Measurements from ENCODE around the gene NAA10.

The NAA10 gene

GRCh38 chrX:153951683-153952372 lies 17.0 kb upstream of the NAA10 start:
- WGBS (ENCODE audit: insufficient coverage) = 97% methylated on average over 27 of the region's 28 CpGs
- H3K36me3 ChIP-seq (ENCODE audit: control insufficient read depth in 4 of 4, insufficient read depth in 4 of 4, low read length in 3 of 4) = peaks cover 3 to 89% (median 44%) of the 10 kb centered on the region in 4 experiments

GRCh38 chrX:153950127-153950526 lies 15.3 kb upstream of the NAA10 start:
- Histone ChIP-seq H3K27ac (ENCODE audit: insufficient read depth in 1 of 2, low read depth in 1 of 2, low read length in 2 of 2, poor library complexity in 1 of 2, severe bottlenecking in 2 of 2) (no peak overlapping the region), H3K36me3 (ENCODE audit: control insufficient read depth in 4 of 4, insufficient read depth in 4 of 4, low read length in 3 of 4) (peaks cover 0 to 72% (median 32%) of the 10 kb centered on the region in 4 experiments), H3K4me3 (ENCODE audit: control insufficient read depth in 1 of 7, extremely low read depth in 1 of 7, insufficient read depth in 4 of 7, low read depth in 2 of 7, low read length in 6 of 7) (no peak overlapping the region), H3K4me1 (ENCODE audit: control extremely low read depth in 1 of 4, control insufficient read depth in 4 of 4, insufficient read depth in 4 of 4, low read length in 3 of 4) (peaks cover 0 to 41% (median 37%) of the 10 kb centered on the region in 4 experiments), H3K9me3 (ENCODE audit: control extremely low read depth in 1 of 5, control insufficient read depth in 4 of 5, insufficient read depth in 2 of 5, low read depth in 1 of 5, low read length in 4 of 5) (no peaks in the 10 kb centered on the region), H3K27me3 (replicated peaks in 2 of 5; ENCODE audit: control insufficient read depth in 4 of 5, insufficient read depth in 5 of 5, low read length in 4 of 5) (peaks cover 0 to 11% (median 0%) of the 10 kb centered on the region in 5 experiments)
- ChIA-PET CTCF (interaction anchor here (1.0 to 18.9 kb wide), 10 partner anchors 12 to 194 kb away, joined by 3 to 482 read pairs (median 6); partner anchors contain the start of genes ARHGAP4, AVPR2, NAA10 and PLXNB3), POLR2A (no interaction called here)
- WGBS (ENCODE audit: insufficient coverage) = 92% methylated on average over 19 of the region's 19 CpGs
- no peak for DNase-seq

More at GRCh38 chrX:153951683-153952372, 17.0 kb upstream of the NAA10 start:
- Histone ChIP-seq H3K9me3 (ENCODE audit: control extremely low read depth in 1 of 5, control insufficient read depth in 4 of 5, insufficient read depth in 2 of 5, low read depth in 1 of 5, low read length in 4 of 5) (no peaks in the 10 kb centered on the region), H3K27me3 (replicated peaks in 2 of 5; ENCODE audit: control insufficient read depth in 4 of 5, insufficient read depth in 5 of 5, low read length in 4 of 5) (peaks cover 0 to 7% (median 0%) of the 10 kb centered on the region in 5 experiments), H3K27ac (ENCODE audit: insufficient read depth in 1 of 2, low read depth in 1 of 2, low read length in 2 of 2, poor library complexity in 1 of 2, severe bottlenecking in 2 of 2) (no peak overlapping the region), H3K4me1 (ENCODE audit: control extremely low read depth in 1 of 4, control insufficient read depth in 4 of 4, insufficient read depth in 4 of 4, low read length in 3 of 4) (peaks cover 0 to 32% (median 32%) of the 10 kb centered on the region in 4 experiments), H3K4me3 (ENCODE audit: control insufficient read depth in 1 of 7, extremely low read depth in 1 of 7, insufficient read depth in 4 of 7, low read depth in 2 of 7, low read length in 6 of 7) (no peak overlapping the region)
- no peak for DNase-seq
- ChIA-PET POLR2A (no interaction called here), CTCF (interaction anchor here (0.5 to 18.9 kb wide), 7 partner anchors 10 to 188 kb away, joined by 3 to 482 read pairs (median 6); partner anchors contain the start of genes ARHGAP4 and NAA10)

- DNase-seq = peak in 1 of 3 donors; percentile 45
- ChIA-PET POLR2A (interaction anchor here (1.0 to 1.1 kb wide), 2 partner anchors 22 to 24 kb away, joined by 3 to 4 read pairs; no protein-coding TSS in a partner anchor), CTCF (interaction anchor here (1.0 to 18.9 kb wide), 11 partner anchors 9 to 193 kb away, joined by 3 to 482 read pairs (median 6); partner anchors contain the start of genes ARHGAP4, AVPR2, NAA10 and PLXNB3)
- Histone ChIP-seq H3K9me3 (ENCODE audit: control extremely low read depth in 1 of 5, control insufficient read depth in 4 of 5, insufficient read depth in 2 of 5, low read depth in 1 of 5, low read length in 4 of 5) (no peaks in the 10 kb centered on the region), H3K27ac (ENCODE audit: insufficient read depth in 1 of 2, low read depth in 1 of 2, low read length in 2 of 2, poor library complexity in 1 of 2, severe bottlenecking in 2 of 2) (no peak overlapping the region), H3K36me3 (ENCODE audit: control insufficient read depth in 4 of 4, insufficient read depth in 4 of 4, low read length in 3 of 4) (peaks cover 0 to 62% (median 28%) of the 10 kb centered on the region in 4 experiments), H3K4me3 (ENCODE audit: control insufficient read depth in 1 of 7, extremely low read depth in 1 of 7, insufficient read depth in 4 of 7, low read depth in 2 of 7, low read length in 6 of 7) (no peak overlapping the region), H3K27me3 (replicated peaks in 2 of 5; ENCODE audit: control insufficient read depth in 4 of 5, insufficient read depth in 5 of 5, low read length in 4 of 5) (peaks cover 0 to 11% (median 0%) of the 10 kb centered on the region in 5 experiments), H3K4me1 (ENCODE audit: control extremely low read depth in 1 of 4, control insufficient read depth in 4 of 4, insufficient read depth in 4 of 4, low read length in 3 of 4) (peaks cover 0 to 50% (median 45%) of the 10 kb centered on the region in 4 experiments)
- 55% methylated on average over 24 of the region's 30 CpGs for WGBS (ENCODE audit: insufficient coverage)
These were observed 14.3 kb upstream of the NAA10 start for GRCh38 chrX:153948847-153949805.

GRCh38 chrX:153948002-153948466 lies 13.2 kb upstream of the NAA10 start:
- Histone ChIP-seq H3K27me3 (replicated peaks in 2 of 5; ENCODE audit: control insufficient read depth in 4 of 5, insufficient read depth in 5 of 5, low read length in 4 of 5) (peaks cover 0 to 19% (median 0%) of the 10 kb centered on the region in 5 experiments), H3K36me3 (ENCODE audit: control insufficient read depth in 4 of 4, insufficient read depth in 4 of 4, low read length in 3 of 4) (peaks cover 0 to 52% (median 24%) of the 10 kb centered on the region in 4 experiments), H3K4me1 (ENCODE audit: control extremely low read depth in 1 of 4, control insufficient read depth in 4 of 4, insufficient read depth in 4 of 4, low read length in 3 of 4) (peaks cover 0 to 59% (median 55%) of the 10 kb centered on the region in 4 experiments), H3K4me3 (ENCODE audit: control insufficient read depth in 1 of 7, extremely low read depth in 1 of 7, insufficient read depth in 4 of 7, low read depth in 2 of 7, low read length in 6 of 7) (no peak overlapping the region), H3K27ac (ENCODE audit: insufficient read depth in 1 of 2, low read depth in 1 of 2, low read length in 2 of 2, poor library complexity in 1 of 2, severe bottlenecking in 2 of 2) (no peak overlapping the region), H3K9me3 (ENCODE audit: control extremely low read depth in 1 of 5, control insufficient read depth in 4 of 5, insufficient read depth in 2 of 5, low read depth in 1 of 5, low read length in 4 of 5) (no peaks in the 10 kb centered on the region)
- CTCF ChIA-PET = interaction anchor here (0.8 to 18.9 kb wide), 9 partner anchors 8 to 188 kb away, joined by 3 to 482 read pairs (median 5); partner anchors contain the start of genes ARHGAP4, NAA10 and PLXNB3
- 89% methylated on average over 7 of the region's 10 CpGs for WGBS (ENCODE audit: insufficient coverage)
- DNase-seq = no peak
- POLR2A ChIA-PET = interaction anchor here (1.8 to 2.1 kb wide), 2 partner anchors 19 to 23 kb away, joined by 7 to 20 read pairs; partner anchors contain the start of gene ARHGAP4

- no peak overlapping the region for H3K4me3 ChIP-seq (ENCODE audit: control insufficient read depth in 1 of 7, extremely low read depth in 1 of 7, insufficient read depth in 4 of 7, low read depth in 2 of 7, low read length in 6 of 7)
- POLR2A ChIA-PET = interaction anchor here (0.9 to 2.1 kb wide), 4 partner anchors 12 to 22 kb away, joined by 3 to 20 read pairs (median 6); partner anchors contain the start of genes ARHGAP4 and NAA10
- peaks cover 0 to 44% (median 19%) of the 10 kb centered on the region in 4 experiments for H3K36me3 ChIP-seq (ENCODE audit: control insufficient read depth in 4 of 4, insufficient read depth in 4 of 4, low read length in 3 of 4)
- peaks cover 0 to 14% (median 0%) of the 10 kb centered on the region in 5 experiments for H3K27me3 ChIP-seq (replicated peaks in 2 of 5; ENCODE audit: control insufficient read depth in 4 of 5, insufficient read depth in 5 of 5, low read length in 4 of 5)
- no peak overlapping the region for H3K27ac ChIP-seq (ENCODE audit: insufficient read depth in 1 of 2, low read depth in 1 of 2, low read length in 2 of 2, poor library complexity in 1 of 2, severe bottlenecking in 2 of 2)
- DNase-seq = peak; percentile 78 to 92 (median 87)
- peaks cover 0 to 61% (median 59%) of the 10 kb centered on the region in 4 experiments for H3K4me1 ChIP-seq (ENCODE audit: control extremely low read depth in 1 of 4, control insufficient read depth in 4 of 4, insufficient read depth in 4 of 4, low read length in 3 of 4)
- 36% methylated on average over 15 of the region's 19 CpGs for WGBS (ENCODE audit: insufficient coverage)
- H3K9me3 ChIP-seq (ENCODE audit: control extremely low read depth in 1 of 5, control insufficient read depth in 4 of 5, insufficient read depth in 2 of 5, low read depth in 1 of 5, low read length in 4 of 5) = no peaks in the 10 kb centered on the region
- CTCF ChIA-PET = interaction anchor here (0.8 to 18.9 kb wide), 12 partner anchors 7 to 182 kb away, joined by 3 to 482 read pairs (median 4); partner anchors contain the start of genes ARHGAP4 and NAA10
These were observed 12.4 kb upstream of the NAA10 start for GRCh38 chrX:153947009-153947769.
